Loucy (cell line): ENCODE results near the gene KIFC1.
A peak's percentile ranks its signal among the peaks of the same experiment; 100 is the strongest.

Experiments used
- H2AFZ ChIP-seq: fragments of 200-600 bp; sonication (generic); 2 replicates; pipeline ENCODE4 v1.6.0; 2016; ENCODE audit warnings: antibody characterized with exemption, mild to moderate bottlenecking, low read length, moderate library complexity
- H3F3A ChIP-seq: fragments of 200-600 bp; 2 replicates; pipeline ENCODE4 v1.6.0; 2016; ENCODE audit warnings: antibody characterized with exemption, low read depth, mild to moderate bottlenecking
- H3K27me3 ChIP-seq: fragments of 200-600 bp; sonication (generic); 2 replicates; pipeline ENCODE4 v1.6.1; 2014; ENCODE audit warnings: low read length, mild to moderate bottlenecking; ENCODE audit not compliant: insufficient read depth, poor library complexity, severe bottlenecking
- H3K36me3 ChIP-seq: fragments of 200-600 bp; sonication (generic); 2 replicates; pipeline ENCODE4 v1.6.1; 2016; ENCODE audit warnings: low read length; ENCODE audit not compliant: insufficient read depth
- H3K4me1 ChIP-seq: fragments of 200-600 bp; sonication (generic); 2 replicates; pipeline ENCODE4 v1.5.1; 2014; ENCODE audit warnings: low read length, mild to moderate bottlenecking; ENCODE audit not compliant: insufficient read depth, poor library complexity, severe bottlenecking
- H3K4me2 ChIP-seq: fragments of 200-600 bp; sonication (generic); 2 replicates; pipeline ENCODE4 v1.6.0; 2014; ENCODE audit warnings: antibody characterized with exemption, low read length, low read depth, mild to moderate bottlenecking; ENCODE audit not compliant: poor library complexity, severe bottlenecking
- H3K4me3 ChIP-seq: fragments of 200-600 bp; sonication (generic); 2 replicates; pipeline ENCODE4 v1.5.1; 2014; ENCODE audit warnings: low read length, mild to moderate bottlenecking, mixed read lengths; ENCODE audit not compliant: poor library complexity, severe bottlenecking
- H3K79me2 ChIP-seq: fragments of 200-600 bp; sonication (generic); 2 replicates; pipeline ENCODE4 v1.6.1; 2014; ENCODE audit warnings: low read length; ENCODE audit not compliant: insufficient read depth
- H3K9ac ChIP-seq: fragments of 200-600 bp; sonication (generic); 2 replicates; pipeline ENCODE4 v1.6.0; 2014; ENCODE audit warnings: mild to moderate bottlenecking, low read depth, low read length, moderate library complexity; ENCODE audit not compliant: poor library complexity, severe bottlenecking
- H3K9me2 ChIP-seq: fragments of 200-600 bp; sonication (generic); replicated peaks from 2 replicates; pipeline ENCODE4 v1.6.1; 2016; ENCODE audit warnings: low read depth, low read length, mixed read lengths
- H3K9me3 ChIP-seq: fragments of 200-600 bp; sonication (generic); 2 replicates; pipeline ENCODE4 v1.6.1; 2014; ENCODE audit warnings: mild to moderate bottlenecking, antibody characterized with exemption, low read length, low read depth; ENCODE audit not compliant: insufficient read depth
- H4K20me1 ChIP-seq: fragments of 200-600 bp; sonication (generic); 2 replicates; pipeline ENCODE4 v1.6.0; 2014; ENCODE audit warnings: antibody characterized with exemption, low read length, mild to moderate bottlenecking; ENCODE audit not compliant: insufficient read depth, poor library complexity, severe bottlenecking
- EZH2phosphoT487 ChIP-seq: fragments of 200-600 bp; IDR thresholded peaks from 2 replicates; pipeline ENCODE4 v1.6.1; 2018; ENCODE audit warnings: antibody characterized with exemption, mild to moderate bottlenecking, moderate library complexity, borderline replicate concordance
- TF ChIP-seq, protein P1 (sequence below): fragments of 200-600 bp; sonication (generic); conservative IDR thresholded peaks from 2 replicates; pipeline ENCODE4 v1.5.1; 2014; ENCODE audit warnings: mild to moderate bottlenecking, antibody characterized with exemption, low read length

The KIFC1 gene

DNA sequence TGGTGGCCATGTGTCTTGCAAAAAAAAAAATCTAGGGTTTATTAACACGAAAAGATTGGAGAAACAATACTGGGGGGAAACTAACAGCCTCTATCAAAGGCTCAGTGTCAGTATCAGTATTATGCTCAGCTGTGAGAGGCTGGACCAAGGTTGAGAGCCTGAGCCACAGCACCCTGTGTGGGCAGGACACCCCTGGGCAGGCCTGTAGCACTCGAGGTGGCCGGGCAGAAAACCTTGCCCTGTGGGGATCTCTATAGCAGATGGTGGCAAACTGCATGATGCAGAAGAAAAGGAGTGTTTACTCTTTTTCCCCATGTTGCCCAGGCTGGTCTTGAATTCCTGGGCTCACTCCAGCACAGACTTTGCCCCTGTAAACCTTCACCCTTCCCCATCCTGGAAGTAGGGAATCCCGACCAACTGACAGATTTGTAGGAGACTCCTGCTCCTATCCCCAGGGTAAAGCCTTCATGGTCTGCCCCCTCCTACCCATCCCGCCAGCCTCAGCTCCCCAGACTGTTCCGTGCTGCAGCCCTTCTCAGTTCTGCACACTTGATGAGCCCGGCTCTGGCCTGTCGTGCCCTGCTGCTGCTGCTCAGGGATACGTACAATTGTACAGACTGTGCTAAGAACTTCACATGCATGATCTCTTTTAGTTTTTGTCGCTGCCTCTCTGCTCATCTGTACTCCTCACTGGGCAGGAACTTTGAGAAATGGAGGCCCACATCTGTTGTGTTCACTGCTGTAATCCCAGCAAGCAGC is 8.0 kb upstream of the KIFC1 start:
- Histone ChIP-seq H3K9ac (no peak overlapping the region), H2AFZ (no peak overlapping the region)
- TF ChIP-seq, protein P1, sequence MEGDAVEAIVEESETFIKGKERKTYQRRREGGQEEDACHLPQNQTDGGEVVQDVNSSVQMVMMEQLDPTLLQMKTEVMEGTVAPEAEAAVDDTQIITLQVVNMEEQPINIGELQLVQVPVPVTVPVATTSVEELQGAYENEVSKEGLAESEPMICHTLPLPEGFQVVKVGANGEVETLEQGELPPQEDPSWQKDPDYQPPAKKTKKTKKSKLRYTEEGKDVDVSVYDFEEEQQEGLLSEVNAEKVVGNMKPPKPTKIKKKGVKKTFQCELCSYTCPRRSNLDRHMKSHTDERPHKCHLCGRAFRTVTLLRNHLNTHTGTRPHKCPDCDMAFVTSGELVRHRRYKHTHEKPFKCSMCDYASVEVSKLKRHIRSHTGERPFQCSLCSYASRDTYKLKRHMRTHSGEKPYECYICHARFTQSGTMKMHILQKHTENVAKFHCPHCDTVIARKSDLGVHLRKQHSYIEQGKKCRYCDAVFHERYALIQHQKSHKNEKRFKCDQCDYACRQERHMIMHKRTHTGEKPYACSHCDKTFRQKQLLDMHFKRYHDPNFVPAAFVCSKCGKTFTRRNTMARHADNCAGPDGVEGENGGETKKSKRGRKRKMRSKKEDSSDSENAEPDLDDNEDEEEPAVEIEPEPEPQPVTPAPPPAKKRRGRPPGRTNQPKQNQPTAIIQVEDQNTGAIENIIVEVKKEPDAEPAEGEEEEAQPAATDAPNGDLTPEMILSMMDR: no peak
- TF ChIP-seq EZH2phosphoT487: no peak

DNA sequence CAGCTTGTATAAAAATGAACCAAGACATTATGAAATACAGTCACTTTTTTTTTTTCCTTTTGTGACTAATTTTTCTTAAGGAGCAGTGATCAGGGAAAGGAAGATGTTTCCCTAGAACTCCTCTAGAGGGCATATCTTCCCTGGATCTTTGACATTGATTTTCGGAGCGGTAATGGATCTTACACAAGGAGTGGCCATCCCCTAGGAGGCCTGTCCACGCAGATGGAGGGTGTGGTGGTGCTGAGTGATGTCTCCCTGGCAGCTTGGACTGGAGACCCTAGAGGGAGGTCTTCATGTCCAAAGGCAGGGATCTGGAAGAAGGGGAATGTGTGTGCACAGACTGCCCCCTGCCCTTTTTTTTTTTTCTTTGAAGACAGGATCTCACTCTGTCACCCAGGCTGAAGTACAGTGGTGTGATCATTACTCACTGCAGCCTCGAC is 7.0 kb upstream of the KIFC1 start:
- TF ChIP-seq, protein P1: peak; percentile 22; the same call in 1 of the 2 replicates
- TF ChIP-seq EZH2phosphoT487: no peak
- H2AFZ ChIP-seq: no peak overlapping the region
- H3K36me3 ChIP-seq: no peaks in the 10 kb centered on the region
- H3K9me3 ChIP-seq: no peaks in the 10 kb centered on the region
- no peaks in the 10 kb centered on the region for H3K4me1 ChIP-seq
- H3K4me2 ChIP-seq: no peak overlapping the region
- no peaks in the 10 kb centered on the region for H3K79me2 ChIP-seq
- H4K20me1 ChIP-seq: no peaks in the 10 kb centered on the region
- H3K27me3 ChIP-seq: no peaks in the 10 kb centered on the region
- H3K9me2 ChIP-seq: no peaks in the 10 kb centered on the region
- H3F3A ChIP-seq: no peaks in the 10 kb centered on the region
- no peak overlapping the region for H3K4me3 ChIP-seq
- H3K9ac ChIP-seq: no peak overlapping the region

More for the DNA sequence above, 8.0 kb upstream of the KIFC1 start:
- Histone ChIP-seq H3K36me3 (no peaks in the 10 kb centered on the region), H3F3A (no peaks in the 10 kb centered on the region), H3K9me2 (no peaks in the 10 kb centered on the region), H3K27me3 (no peaks in the 10 kb centered on the region), H3K4me3 (no peak overlapping the region), H3K4me2 (no peak overlapping the region), H3K9me3 (no peaks in the 10 kb centered on the region), H3K79me2 (no peaks in the 10 kb centered on the region), H3K4me1 (no peaks in the 10 kb centered on the region), H4K20me1 (no peaks in the 10 kb centered on the region)

DNA sequence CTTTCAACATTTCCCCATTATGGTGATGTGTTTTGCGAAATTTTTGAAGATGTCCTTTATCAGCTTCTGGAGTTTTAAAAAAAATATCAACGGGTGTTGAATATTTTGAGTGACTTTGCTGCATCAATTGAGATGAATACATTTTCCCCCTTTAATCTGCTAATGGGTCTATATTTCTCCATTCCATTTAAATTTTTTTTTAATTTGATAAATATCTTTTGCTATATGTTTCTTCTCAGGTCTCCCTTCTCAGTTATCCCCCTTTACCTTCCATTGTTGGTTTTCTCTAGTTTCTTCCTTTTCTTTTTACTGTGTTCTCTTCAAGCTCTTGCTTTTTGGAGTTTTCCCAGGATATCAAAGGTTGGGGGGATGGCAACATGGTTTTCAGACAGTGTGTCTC is 1.4 kb upstream of the KIFC1 start:
- H4K20me1 ChIP-seq: peaks cover 22% of the 10 kb centered on the region
- peaks cover 31% of the 10 kb centered on the region for H3K4me1 ChIP-seq
- H3K4me2 ChIP-seq: no peak overlapping the region
- H3K9me2 ChIP-seq: no peaks in the 10 kb centered on the region
- H3K4me3 ChIP-seq: no peak overlapping the region
- no peak overlapping the region for H3K9ac ChIP-seq
- H3K27me3 ChIP-seq: no peaks in the 10 kb centered on the region
- peaks cover 35% of the 10 kb centered on the region for H3K79me2 ChIP-seq
- no peak overlapping the region for H2AFZ ChIP-seq
- H3K9me3 ChIP-seq: no peaks in the 10 kb centered on the region
- no peaks in the 10 kb centered on the region for H3K36me3 ChIP-seq
- TF ChIP-seq, protein P1: no peak
- no peak for TF ChIP-seq EZH2phosphoT487
- no peaks in the 10 kb centered on the region for H3F3A ChIP-seq
